Endothelial cell of umbilical vein (primary cell): ENCODE measurements around the gene TMEM89. TPM values are rescaled to one million over a fixed set of nuclear protein-coding genes. Genes with fewer than 3 reads are reported as not detected.

ENCODE experiments used
- BruUV-seq: library from RNA; stranded (reverse); fragments of 400-500 nt; replicated peaks from 2 replicates; lab custom pipeline; 2021; lab: Mats Ljungman, UMichigan
- CTCF ChIA-PET: fragments of 300-600, 350-600 bp; sonication (Branson Sonifier 250); formaldehyde crosslinking; loops from one replicate; lab custom pipeline; 2021; ENCODE audit warnings: antibody characterized with exemption, inconsistent platforms; lab: Charles Lee
- POLR2A ChIA-PET: fragments of 300-600, 350-600 bp; sonication (Branson Sonifier 250); formaldehyde crosslinking; loops from one replicate; lab custom pipeline; 2021; ENCODE audit warnings: antibody characterized with exemption, inconsistent platforms; lab: Charles Lee
- DNase-seq: peaks from one replicate; pipeline ENCODE4 v3.0.0-alpha.2; 2011; ENCODE audit warnings: low read depth, low spot score
- FAIRE-seq: peaks from 2 replicates; lab custom pipeline; 2011; peaks lifted over from hg19 to GRCh38; lab: Jason Lieb, UNC
- H2AFZ ChIP-seq: 2 replicates; pipeline ENCODE4 v1.6.0; 2012; ENCODE audit warnings: low read depth, low read length, control low read depth, inconsistent platforms
- H3K27ac ChIP-seq: 2 replicates; pipeline ENCODE4 v1.5.1; 2011; ENCODE audit warnings: low read depth, mild to moderate bottlenecking, control low read depth, low read length, moderate library complexity; ENCODE audit not compliant: insufficient read depth
- H3K27me3 ChIP-seq, 2 experiments: 2 replicates each; pipeline versions ENCODE4 v1.6.0 to v1.6.1; 2011; ENCODE audit warnings: low read length in 2 of 2, mixed read lengths in 1 of 2; ENCODE audit not compliant: control insufficient read depth in 2 of 2, insufficient read depth in 2 of 2
- H3K36me3 ChIP-seq, 2 experiments: 2 replicates in 1 of 2; 3 replicates in 1 of 2; pipeline ENCODE4 v1.5.1; 2011; ENCODE audit warnings: low read length in 2 of 2, mild to moderate bottlenecking in 1 of 2, moderate library complexity in 1 of 2; ENCODE audit not compliant: control insufficient read depth in 2 of 2, insufficient read depth in 2 of 2; ENCODE audit errors: extremely low read depth in 1 of 2
- H3K4me1 ChIP-seq: 3 replicates; pipeline ENCODE4 v1.5.1; 2011; ENCODE audit warnings: mild to moderate bottlenecking, low read length; ENCODE audit not compliant: control insufficient read depth, insufficient read depth; ENCODE audit errors: extremely low read depth
- H3K4me2 ChIP-seq: 2 replicates; pipeline ENCODE4 v1.6.1; 2011; ENCODE audit warnings: low read length, control low read depth, mixed read lengths; ENCODE audit not compliant: insufficient read depth
- H3K4me3 ChIP-seq, 3 experiments: fragments of 200-600 bp in 1 of 3; sonication (generic), shearing (Covaris generic) in 1 of 3; replicated peaks in 1 of 3; 2 replicates each; pipeline ENCODE4 v1.5.1; 2011 to 2016; ENCODE audit warnings: control low read depth in 3 of 3, low read length in 3 of 3, mild to moderate bottlenecking in 2 of 3, inconsistent platforms in 1 of 3, low read depth in 1 of 3, moderate library complexity in 1 of 3; ENCODE audit not compliant: insufficient read depth in 1 of 3
- H3K79me2 ChIP-seq: 2 replicates; pipeline ENCODE4 v1.6.0; 2012; ENCODE audit warnings: low read length, inconsistent platforms; ENCODE audit not compliant: control insufficient read depth, insufficient read depth
- H3K9ac ChIP-seq: replicated peaks from 2 replicates; pipeline ENCODE3; 2011; ENCODE audit warnings: low read length, control low read depth; ENCODE audit not compliant: insufficient read depth; ENCODE audit errors: extremely low read depth
- H3K9me1 ChIP-seq: replicated peaks from 3 replicates; pipeline ENCODE4 v1.6.0; 2011; ENCODE audit warnings: mild to moderate bottlenecking, low read length; ENCODE audit not compliant: control insufficient read depth, insufficient read depth; ENCODE audit errors: extremely low read depth
- H3K9me3 ChIP-seq: replicated peaks from 2 replicates; pipeline ENCODE4 v1.5.1; 2012; ENCODE audit warnings: low read length, inconsistent platforms; ENCODE audit not compliant: control insufficient read depth, insufficient read depth
- H4K20me1 ChIP-seq: replicated peaks from 2 replicates; pipeline ENCODE3; 2011; ENCODE audit warnings: mild to moderate bottlenecking, low read length; ENCODE audit not compliant: control insufficient read depth, insufficient read depth; ENCODE audit errors: extremely low read depth
- CTCF ChIP-seq, 2 donors: IDR thresholded peaks; 1 replicate in 1 of 2; 2 replicates in 1 of 2; pipeline ENCODE4 v1.5.1; 2011; ENCODE audit warnings: low read length in 2 of 2, mild to moderate bottlenecking in 2 of 2, moderate library complexity in 2 of 2, control low read depth in 1 of 2, inconsistent platforms in 1 of 2, low read depth in 1 of 2; ENCODE audit not compliant: insufficient read depth in 1 of 2; ENCODE audit errors: extremely low read depth in 1 of 2
- EZH2 ChIP-seq: IDR thresholded peaks from 2 replicates; pipeline ENCODE4 v1.6.1; 2012; ENCODE audit warnings: borderline replicate concordance, low read depth, mild to moderate bottlenecking, moderate library complexity, low read length, inconsistent platforms; ENCODE audit not compliant: severe bottlenecking
- FOS ChIP-seq: IDR thresholded peaks from 2 replicates; pipeline ENCODE4 v1.6.1; 2011; ENCODE audit warnings: mild to moderate bottlenecking, low read length, moderate library complexity, borderline replicate concordance; ENCODE audit not compliant: insufficient read depth
- GATA2 ChIP-seq: IDR thresholded peaks from 2 replicates; pipeline ENCODE4 v1.7.0; 2011; ENCODE audit warnings: low read depth, mild to moderate bottlenecking, moderate library complexity, mixed read lengths, low read length; ENCODE audit not compliant: insufficient read length, insufficient read depth
- JUN ChIP-seq: IDR thresholded peaks from 2 replicates; pipeline ENCODE4 v1.6.1; 2011; ENCODE audit warnings: borderline replicate concordance, low read depth; ENCODE audit not compliant: insufficient read length, insufficient read depth
- MAX ChIP-seq: IDR thresholded peaks from 2 replicates; pipeline ENCODE4 v1.6.1; 2011; ENCODE audit not compliant: insufficient read depth, insufficient read length
- MYC ChIP-seq: IDR thresholded peaks from one replicate; pipeline ENCODE4 v1.6.1; 2011; ENCODE audit warnings: mild to moderate bottlenecking, low read depth, low read length
- POLR2A ChIP-seq: IDR thresholded peaks from 2 replicates; pipeline ENCODE4 v1.6.1; 2012; ENCODE audit warnings: low read depth, mild to moderate bottlenecking, control low read depth, low read length
- POLR2AphosphoS5 ChIP-seq: IDR thresholded peaks from 2 replicates; pipeline ENCODE4 v1.6.1; 2012; ENCODE audit warnings: low read depth, mild to moderate bottlenecking, control low read depth, low read length, moderate library complexity; ENCODE audit not compliant: insufficient read depth
- dilution Hi-C: fragments of 300-500 bp; cut with MboI; formaldehyde crosslinking; loops from one replicate; pipeline ENCODE4 v1.15.0; 2019; ENCODE audit warnings: low sequenced_read_pairs; ENCODE audit not compliant: extremely low pct_ligation_motif_present
- intact Hi-C: fragments of 100-400 bp; cut with micrococcal nuclease; formaldehyde crosslinking; loops from one replicate; pipeline ENCODE4 v1.10.0; 2022
- polyA plus RNA-seq, 4 experiments: library from polyadenylated mRNA; depleted of rRNA in 3 of 4; stranded (reverse) in 3 of 4; unstranded in 1 of 4; fragments of >200 nt; gene quantifications; 2 replicates each; pipeline versions ENCODE4 v1.2.1 to v1.2.3, GENCODE V29; 2011 to 2012; ENCODE audit warnings: missing spikeins in 1 of 4
- total RNA-seq: library from RNA; stranded (reverse); gene quantifications from 2 replicates; pipeline ENCODE4 v1.2.3, GENCODE V29; 2021

The TMEM89 gene
- total and polyA plus RNA-seq, 2 donors (not counting 3 experiments of a cell fraction or from before 2014, with no cell fraction given), result not detected

GRCh38 chr3:48591436-48591835 is 30.1 kb downstream of the TMEM89 start:
- Histone ChIP-seq H3K9me1 (no peaks in the 10 kb centered on the region), H2AFZ (no peak overlapping the region), H3K9me3 (no peaks in the 10 kb centered on the region), H3K79me2 (no peaks in the 10 kb centered on the region), H3K27me3 (peaks cover 9 to 11% of the 10 kb centered on the region in 2 experiments), H4K20me1 (no peaks in the 10 kb centered on the region), H3K36me3 (no peaks in the 10 kb centered on the region), H3K9ac (no peak overlapping the region), H3K4me1 (peaks cover 6% of the 10 kb centered on the region), H3K4me3 (no peak overlapping the region), H3K4me2 (no peak overlapping the region), H3K27ac (no peak overlapping the region)
- DNase-seq (no peak), FAIRE-seq (no peak)
- TF ChIP-seq FOS (no peak), MYC (no peak), EZH2 (no peak), MAX (no peak), POLR2AphosphoS5 (no peak), POLR2A (no peak), JUN (no peak), GATA2 (no peak), CTCF (IDR thresholded peaks at IDR 0.05; ENCODE audit: extremely low read depth in 1 of 2, insufficient read depth in 1 of 2, low read depth in 1 of 2, low read length in 2 of 2) (no peak)
- dilution Hi-C loops (no loop called here), intact Hi-C loops (no loop called here)
- ChIA-PET POLR2A (no interaction called here), CTCF (no interaction called here)
- BruUV-seq, result no TSS peak
